Stimulated activated CD8-positive, alpha-beta memory T cell treated with anti-CD3 and anti-CD28 coated beads, Interleukin-4, amount 100 ng/mL, for 4 hours (primary cell): ENCODE data around the gene TNS2.
"Not testable (repeated sequence)": the region's sequence is repeated elsewhere in the genome, so short reads cannot be mapped to it uniquely, and the experiment has no call there.

Source experiments
- DNase-seq, 2 donors: peaks; one replicate each; pipeline ENCODE4 v3.0.0-alpha.2; 2020; ENCODE audit warnings: low read depth in 2 of 2, low spot score in 1 of 2

Gene TNS2, protein sequence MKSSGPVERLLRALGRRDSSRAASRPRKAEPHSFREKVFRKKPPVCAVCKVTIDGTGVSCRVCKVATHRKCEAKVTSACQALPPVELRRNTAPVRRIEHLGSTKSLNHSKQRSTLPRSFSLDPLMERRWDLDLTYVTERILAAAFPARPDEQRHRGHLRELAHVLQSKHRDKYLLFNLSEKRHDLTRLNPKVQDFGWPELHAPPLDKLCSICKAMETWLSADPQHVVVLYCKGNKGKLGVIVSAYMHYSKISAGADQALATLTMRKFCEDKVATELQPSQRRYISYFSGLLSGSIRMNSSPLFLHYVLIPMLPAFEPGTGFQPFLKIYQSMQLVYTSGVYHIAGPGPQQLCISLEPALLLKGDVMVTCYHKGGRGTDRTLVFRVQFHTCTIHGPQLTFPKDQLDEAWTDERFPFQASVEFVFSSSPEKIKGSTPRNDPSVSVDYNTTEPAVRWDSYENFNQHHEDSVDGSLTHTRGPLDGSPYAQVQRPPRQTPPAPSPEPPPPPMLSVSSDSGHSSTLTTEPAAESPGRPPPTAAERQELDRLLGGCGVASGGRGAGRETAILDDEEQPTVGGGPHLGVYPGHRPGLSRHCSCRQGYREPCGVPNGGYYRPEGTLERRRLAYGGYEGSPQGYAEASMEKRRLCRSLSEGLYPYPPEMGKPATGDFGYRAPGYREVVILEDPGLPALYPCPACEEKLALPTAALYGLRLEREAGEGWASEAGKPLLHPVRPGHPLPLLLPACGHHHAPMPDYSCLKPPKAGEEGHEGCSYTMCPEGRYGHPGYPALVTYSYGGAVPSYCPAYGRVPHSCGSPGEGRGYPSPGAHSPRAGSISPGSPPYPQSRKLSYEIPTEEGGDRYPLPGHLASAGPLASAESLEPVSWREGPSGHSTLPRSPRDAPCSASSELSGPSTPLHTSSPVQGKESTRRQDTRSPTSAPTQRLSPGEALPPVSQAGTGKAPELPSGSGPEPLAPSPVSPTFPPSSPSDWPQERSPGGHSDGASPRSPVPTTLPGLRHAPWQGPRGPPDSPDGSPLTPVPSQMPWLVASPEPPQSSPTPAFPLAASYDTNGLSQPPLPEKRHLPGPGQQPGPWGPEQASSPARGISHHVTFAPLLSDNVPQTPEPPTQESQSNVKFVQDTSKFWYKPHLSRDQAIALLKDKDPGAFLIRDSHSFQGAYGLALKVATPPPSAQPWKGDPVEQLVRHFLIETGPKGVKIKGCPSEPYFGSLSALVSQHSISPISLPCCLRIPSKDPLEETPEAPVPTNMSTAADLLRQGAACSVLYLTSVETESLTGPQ (N-terminal part only)

DNA sequence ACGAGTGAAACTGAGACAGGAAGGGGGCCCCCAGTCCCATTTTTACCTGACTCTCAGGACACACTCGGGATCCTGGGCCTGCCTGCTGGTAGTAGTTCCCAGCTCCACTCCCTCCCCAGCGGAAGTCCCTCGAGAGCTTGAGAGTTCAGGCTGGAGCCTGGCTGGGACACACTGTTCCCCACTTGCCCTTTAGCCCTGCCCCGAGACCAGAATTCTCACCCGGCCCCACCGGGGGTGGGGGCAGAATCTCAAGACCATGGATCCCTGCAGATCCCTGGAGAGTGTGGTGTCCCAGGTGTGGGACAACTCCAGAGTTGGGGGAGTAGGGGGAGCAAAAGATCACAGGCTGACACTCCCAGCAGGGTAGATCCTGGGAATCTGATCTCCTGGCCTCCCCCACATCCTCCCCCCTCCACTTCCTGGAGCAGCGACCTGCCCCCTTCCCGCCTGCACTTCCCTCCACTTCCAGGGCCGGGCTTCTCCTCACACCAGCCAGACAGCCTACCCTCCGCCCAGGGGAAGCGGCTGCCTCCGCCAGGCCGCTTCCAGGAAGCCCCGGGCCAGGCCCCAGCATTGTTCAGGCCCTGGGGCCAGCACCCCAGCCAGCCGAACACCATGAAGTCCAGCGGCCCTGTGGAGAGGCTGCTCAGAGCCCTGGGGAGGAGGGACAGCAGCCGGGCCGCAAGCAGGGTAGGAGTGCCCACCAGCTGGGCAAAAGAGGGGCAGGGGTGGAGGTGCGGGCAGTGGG, at the start of gene TNS2:
TNS2 (plus strand) TSS at position 495 of the 748 bp plus-strand sequence; CDS start at position 616, 121 bp downstream.
- DNase-seq: no peak

DNA sequence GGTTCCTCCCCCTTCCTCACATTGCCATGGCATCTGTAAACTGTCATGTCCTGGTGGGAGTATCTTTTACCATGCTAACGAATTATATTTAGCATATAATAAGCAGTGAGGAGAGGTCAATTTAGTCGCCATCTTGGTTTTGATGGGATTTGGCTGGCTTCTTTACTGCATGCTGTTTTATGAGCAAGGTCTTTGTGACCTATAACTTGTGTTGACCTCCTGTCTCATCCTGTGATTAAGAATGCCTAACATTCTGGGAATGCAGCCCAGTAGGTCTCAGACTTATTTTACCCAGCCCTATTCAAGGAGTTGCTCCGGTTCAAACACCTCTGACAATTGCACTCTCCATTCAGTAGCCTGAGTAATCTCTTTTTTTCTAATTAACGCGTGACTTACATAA, 45.7 kb upstream of the TNS2 start:
- DNase-seq: no peak

DNA sequence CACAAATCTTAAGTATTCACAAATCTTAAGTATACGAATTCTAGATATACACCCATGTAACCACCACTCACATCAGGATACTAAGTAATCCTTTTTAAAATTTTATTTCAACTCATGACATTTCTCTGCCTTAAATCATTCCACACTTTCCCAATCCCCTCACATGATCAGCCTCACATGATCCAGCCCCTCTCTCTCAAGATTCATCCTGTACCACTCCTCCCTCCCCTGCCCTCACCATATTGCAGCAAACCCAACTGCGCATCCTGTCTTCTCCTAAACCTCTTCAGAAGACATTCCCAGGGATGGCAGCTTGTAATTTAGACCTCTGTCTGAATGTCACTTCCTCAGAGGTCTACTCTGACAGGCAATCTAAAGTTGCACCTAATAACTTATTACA, 45.3 kb upstream of the TNS2 start:
- no peak for DNase-seq

DNA sequence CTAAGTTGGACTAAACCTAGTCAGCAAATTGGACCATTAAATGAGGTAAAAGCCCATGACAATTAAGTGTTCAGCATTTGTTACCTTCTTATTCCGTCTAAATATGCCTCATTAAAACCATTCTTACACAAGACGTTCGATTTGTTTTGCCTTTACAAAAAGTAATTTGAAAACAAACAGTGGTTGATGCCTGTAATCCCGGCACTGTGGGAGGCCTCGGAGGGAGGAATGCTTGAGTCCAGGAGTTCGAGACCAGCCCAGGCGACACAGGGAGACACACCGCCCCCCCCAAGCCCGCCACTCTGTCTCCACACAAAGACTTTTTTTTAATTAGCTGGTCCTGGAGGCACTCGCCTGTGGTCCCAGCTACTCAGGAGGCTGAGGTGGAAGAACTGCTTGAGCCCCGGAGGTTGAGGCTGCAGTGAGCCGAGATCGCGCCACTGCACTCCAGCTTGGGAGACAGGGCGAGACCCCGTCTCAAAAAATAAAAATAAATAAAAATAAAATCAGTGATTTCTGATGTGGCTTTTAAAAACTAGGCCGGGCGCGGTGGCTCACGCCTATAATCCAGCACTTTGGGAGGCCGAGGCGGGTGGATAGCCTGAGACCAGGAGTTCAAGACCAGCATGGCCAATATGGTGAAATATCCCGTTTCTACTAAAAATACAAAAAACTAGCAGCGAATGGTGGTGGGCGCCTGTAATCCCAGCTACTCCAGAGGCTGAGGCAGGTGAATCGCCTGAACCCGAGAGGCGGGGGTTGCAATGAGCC, 44.5 kb upstream of the TNS2 start:
- no peak for DNase-seq

DNA sequence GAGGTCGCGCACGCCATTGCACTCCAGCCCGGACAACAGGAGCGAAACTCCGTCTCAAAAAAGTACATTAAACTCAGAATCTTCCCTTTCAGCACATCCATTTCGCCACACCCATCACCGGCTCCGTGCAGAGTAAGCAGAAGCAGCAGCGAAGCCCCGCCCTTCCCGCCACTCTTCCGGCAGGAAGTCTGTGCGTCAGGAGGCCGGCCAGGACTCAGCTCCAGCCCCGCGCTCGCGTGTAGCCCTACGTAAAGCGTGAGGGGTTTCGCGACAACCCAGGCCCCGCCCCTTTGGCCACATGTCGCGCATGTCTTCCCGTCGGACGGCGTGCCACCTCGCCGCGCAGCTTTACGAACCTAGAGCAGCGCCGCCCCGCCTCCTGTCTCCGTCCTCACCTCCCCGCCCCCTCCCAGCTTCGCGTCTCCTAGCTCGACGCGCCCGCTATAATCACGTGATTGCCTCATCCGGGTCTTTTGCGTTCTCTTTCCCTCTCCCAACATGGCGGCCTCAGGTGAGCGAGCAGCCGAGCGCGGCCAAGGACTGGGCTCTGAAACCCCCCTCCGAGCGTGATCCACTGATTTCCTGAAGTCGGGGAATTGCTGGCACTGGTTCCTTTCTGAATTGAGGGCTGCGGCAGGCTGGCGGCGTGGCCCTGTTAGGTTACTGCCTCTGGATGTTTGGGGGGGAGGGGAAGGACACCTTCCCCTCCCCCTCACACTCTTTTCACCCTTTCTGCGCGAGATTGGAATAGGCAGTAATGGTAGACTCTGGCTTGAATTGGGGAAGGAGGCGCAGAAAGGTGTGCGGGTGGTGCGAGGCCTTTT, 43.7 kb upstream of the TNS2 start, which contains the start of gene EIF4B:
EIF4B (plus strand) TSS at position 471 of the 824 bp plus-strand sequence; CDS start at position 499, 28 bp downstream.
- peak; percentile 98 to 100 for DNase-seq

DNA sequence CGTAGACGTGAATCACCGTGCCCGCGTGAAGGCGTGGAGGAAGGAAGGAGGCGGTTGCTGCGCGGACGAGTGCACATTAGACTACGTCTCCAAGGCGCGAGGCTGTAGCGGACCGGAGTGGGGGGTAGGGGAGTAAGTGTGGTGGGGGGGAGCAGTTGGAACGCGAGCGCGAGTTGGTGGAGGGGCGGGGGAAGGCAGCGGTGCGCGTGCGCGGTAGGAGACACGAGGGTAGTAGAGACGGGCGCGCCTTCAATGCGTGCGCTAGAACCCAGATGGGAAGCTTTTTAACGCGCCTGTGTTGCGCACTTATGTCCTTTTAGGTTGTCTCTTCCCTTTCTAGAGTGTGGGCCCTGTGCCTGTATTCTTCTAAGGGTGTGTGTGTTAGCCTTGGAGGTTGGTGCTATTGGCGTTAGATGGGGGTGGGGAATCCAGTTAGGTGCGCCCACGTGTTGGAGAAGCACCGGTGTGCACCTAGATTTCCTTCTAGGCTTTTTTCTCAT, 43.0 kb upstream of the TNS2 start:
- peak; percentile 58 to 74 for DNase-seq

DNA sequence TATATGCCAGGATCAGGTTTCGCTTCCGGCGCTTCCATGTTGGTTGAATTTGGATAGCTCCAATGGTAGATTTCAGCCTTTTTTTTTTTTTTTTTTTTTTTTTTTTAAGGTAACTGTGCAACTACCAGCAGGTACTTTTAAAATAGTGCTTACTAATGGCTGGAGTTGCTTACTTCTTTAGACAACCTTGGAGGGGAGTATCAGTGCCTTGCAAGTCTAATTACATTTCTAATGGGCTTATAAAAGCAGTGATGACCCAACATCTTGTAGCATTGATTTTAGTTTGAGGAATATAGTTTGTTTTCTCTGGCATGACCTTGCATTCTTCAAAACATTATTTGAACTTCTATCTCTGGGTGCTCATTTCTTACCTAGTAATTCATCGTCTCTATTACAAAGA, 42.5 kb upstream of the TNS2 start:
- DNase-seq: no peak

DNA sequence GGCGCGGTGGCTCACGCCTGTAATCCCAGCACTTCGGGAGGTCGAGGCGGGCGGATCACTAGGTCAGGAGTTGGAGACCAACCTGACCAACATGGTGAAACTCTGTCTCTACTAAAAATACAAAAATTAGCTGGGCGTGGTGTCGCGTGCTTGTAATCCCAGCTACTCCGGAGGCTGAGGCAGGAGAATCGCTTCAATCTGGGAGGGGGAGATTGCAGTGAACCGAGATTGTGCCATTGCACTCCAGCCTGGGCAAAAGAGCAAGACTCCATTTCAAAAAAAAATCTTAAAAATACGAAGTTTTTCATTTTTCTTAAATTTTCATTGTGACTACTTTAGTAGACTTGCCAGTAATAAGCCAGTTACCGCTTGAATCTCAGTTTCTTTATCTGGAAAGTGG, 41.1 kb upstream of the TNS2 start:
- DNase-seq: not testable (repeated sequence)

DNA sequence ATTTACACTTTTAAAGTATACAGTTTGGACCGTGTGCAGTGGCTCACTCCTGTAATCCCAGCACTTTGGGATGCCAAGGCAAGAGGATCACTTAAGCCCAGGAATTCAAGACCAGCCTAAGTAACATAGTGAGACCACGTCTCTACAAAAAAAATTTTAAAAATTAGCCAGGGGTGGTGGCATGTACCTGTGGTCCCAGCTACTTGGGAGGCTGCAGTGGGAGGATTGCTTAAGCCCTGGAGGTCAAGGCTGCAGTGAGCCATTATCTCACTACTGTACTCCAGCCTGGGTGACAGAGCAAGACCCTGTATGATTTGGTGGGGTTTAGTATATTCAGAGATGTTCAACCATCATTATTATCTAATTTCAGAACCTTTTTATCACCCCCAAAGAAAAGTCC, 38.9 kb upstream of the TNS2 start:
- no peak for DNase-seq

DNA sequence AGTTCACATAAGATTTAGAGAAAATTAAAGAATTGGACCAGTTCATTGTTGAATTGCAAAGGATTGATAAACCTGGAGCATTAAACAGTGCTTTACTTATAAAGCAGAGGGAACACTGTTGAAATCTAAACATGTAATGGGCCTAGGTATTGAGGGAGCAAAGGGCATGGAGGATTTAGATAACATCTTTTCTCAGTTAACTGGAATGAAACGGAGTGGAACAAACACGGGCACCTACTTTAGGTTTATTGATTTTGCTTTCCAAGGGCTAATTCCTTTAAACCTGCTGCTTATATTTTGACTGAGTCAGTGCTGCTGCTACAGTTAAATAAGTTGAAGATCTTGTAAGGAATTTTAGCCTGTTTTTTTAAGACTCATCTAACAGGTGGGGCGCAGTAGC, 38.0 kb upstream of the TNS2 start:
- no peak for DNase-seq

DNA sequence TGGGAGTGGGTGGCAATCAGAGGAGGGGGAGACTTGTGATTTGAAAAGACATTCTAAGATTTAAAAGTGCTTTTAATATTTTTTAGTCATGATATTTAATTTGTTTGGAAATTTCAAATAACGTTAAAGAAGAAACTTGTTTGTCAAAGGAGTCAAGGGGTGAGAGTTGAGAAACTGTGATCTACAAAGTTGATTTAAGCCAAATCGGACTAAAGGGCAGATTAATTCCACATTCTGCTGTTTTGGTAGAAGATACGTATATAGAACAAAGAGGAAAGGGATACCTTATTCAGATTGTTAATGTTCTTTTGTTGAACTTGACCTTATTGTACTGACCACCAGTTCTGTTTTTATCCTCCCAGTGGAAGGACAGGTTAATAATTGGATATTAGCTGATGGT, 36.9 kb upstream of the TNS2 start:
- DNase-seq: no peak

DNA sequence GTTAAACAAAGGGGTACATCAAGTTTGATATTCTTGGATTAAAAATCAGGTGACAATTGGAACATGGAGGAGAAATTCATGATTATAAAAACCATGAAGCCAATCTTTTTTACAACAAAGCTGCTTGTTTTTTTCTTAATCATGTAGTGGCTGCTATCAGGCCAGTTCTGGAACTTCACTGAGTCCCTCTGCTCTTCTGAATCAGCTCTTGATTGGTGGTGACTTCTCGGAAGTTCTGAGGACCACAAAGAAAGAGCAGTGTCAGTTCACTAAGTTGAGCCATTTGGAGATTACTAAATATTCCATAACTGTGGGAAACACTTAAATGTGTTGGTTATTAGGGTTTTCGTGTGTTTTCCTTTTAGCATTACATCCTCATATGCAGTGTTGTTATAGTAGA, 35.2 kb upstream of the TNS2 start:
- DNase-seq: no peak

DNA sequence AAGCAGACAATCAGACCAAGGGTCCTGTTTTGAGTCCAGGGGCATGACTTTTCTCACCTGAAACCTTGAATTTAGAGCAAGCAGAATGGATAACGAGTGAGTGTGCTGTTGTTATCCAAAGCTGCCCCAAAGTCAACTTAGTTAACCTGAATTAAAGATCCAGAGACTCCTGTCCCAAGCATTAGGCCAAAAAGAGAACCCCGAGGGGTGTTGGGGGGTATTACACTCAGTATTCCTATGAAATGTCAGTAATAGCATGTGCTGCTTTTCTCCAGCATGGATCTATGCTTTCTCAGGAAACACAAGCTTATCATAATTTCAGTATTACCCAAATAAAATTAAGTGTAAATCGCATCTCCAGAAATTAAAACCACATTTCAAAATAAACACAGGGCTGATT, 24.6 kb upstream of the TNS2 start:
- DNase-seq: no peak

DNA sequence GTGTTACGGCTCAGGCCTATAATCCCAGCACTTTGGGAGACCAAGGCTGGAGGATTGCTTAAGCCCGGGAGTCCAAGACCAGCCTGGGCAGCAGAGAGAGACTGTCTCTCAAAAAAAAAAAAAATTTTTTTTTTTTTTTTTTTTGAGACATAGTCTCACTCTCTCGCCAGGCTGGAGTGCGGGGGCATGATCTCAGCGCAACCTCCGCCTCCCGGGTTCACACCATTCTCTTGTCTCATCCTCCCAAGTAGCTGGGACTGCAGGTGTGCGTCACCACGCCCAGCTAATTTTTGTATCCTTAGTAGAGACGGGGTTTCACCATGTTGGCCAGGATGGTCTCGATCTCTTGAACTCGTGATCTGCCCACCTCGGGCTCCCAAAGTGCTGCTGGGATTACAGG, 22.9 kb upstream of the TNS2 start:
- DNase-seq: not testable (repeated sequence)

DNA sequence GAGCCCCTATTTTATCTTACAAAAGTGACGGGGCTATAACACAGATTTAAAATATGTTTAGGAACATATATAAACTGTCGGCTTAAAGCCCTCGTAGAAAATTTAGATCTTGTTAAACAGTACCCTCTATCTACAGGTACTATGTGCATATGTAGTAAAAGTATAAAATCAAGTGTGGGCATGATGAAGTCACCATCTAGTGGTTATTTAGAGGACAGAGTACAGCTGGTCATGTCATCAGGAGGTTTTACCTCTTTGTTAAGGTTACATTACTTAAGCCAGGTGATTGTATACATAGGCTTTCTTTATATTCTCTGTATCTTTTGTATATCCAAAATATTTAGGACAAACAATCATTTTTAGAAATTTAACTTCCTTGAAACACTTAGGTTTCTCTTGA, 18.2 kb upstream of the TNS2 start:
- DNase-seq: no peak

DNA sequence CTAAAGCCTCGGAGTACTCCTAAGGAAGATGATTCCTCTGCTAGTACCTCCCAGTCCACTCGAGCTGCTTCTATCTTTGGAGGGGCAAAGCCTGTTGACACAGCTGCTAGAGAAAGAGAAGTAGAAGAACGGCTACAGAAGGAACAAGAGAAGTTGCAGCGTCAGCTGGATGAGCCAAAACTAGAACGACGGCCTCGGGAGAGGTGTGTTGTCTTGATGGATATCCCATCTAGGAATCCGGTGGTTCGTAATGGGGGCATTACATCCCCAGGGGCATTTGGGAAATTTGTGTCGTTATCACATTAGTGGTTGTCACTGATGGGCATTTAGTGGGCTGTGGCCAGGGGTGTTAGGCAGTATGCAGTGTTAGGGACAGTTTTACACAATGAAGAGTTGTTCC, 16.0 kb upstream of the TNS2 start:
- not testable (repeated sequence) for DNase-seq

DNA sequence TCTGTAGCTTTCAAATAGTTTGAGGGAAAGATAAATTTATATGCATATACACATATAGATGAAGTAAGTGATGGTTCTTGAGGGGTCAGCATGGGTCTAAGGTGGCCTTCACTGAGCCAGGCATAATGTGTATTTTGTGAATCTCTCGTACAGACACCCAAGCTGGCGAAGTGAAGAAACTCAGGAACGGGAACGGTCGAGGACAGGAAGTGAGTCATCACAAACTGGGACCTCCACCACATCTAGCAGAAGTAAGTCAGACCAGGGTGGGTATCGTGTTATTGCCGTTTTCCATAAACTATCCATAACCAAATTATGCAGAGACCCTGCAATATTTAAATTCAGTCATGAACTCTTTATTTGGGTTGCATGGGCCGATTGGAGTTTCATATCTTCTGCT, 15.4 kb upstream of the TNS2 start:
- no peak for DNase-seq

DNA sequence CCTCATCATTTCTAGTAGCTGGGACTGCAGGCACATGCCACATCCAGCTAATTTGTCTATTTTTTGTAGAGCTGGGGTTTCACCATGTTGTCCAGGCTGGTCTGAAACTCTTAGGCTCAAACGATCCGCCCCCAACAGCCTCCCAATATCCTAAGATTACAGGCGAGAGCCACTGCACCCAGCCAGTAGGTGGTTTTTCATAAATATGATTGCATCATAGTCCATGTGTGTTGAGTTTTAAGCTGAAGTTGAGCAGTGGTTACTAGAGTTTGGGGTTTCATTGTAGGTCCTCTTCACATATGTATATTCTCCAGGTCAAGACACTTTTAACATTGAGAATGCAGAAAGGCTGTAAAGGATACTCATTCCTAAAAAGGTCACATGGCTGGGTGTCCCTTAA, 13.1 kb upstream of the TNS2 start:
- no peak for DNase-seq

DNA sequence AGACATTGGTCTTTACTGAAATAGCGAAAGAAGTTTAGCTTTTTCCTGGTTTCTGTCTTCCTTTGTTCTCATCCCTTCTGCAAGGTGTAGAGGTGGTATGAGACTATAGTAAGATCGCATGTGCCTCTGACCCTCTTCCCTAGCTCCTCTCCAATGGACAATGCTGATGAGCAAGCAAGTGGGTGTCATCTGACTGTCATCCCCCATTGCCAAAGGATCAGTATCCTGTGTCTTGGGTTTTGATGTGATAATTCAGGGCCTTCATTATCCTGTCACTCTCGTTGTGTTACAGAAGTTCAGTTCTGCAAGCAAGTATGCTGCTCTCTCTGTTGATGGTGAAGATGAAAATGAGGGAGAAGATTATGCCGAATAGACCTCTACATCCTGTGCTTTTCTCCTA, 10.0 kb upstream of the TNS2 start:
- no peak for DNase-seq
